Activated T-helper 1 cell treated with anti-CD3 and anti-CD28 coated beads, Interleukin-12 subunit alpha, Interleukin-12 subunit beta, Interleukin-2, Interleukin-4 antibody, amounts not matched to agents 30 ng/mL and 10 ng/mL and 1 ng/mL, durations not matched to agents 14 hours and 24 hours and 36 hours (primary cell): ENCODE data around the gene NAE1. TPM values are rescaled to one million over a fixed set of nuclear protein-coding genes. Genes with fewer than 3 reads are reported as not detected.
"Not testable (repeated sequence)": the region's sequence is repeated elsewhere in the genome, so short reads cannot be mapped to it uniquely, and the experiment has no call there.

ENCODE experiments used
- DNase-seq: peaks from one replicate; pipeline ENCODE4 v3.0.0; 2021; ENCODE audit warnings: low spot score
- H3K27ac Mint-ChIP-seq: one replicate; pipeline ENCODE4 v1.8.0; 2021; ENCODE audit warnings: mild to moderate bottlenecking, mixed read lengths
- H3K27me3 Mint-ChIP-seq: one replicate; pipeline ENCODE4 v1.8.0; 2022; ENCODE audit warnings: mild to moderate bottlenecking, moderate library complexity, mixed read lengths; ENCODE audit not compliant: insufficient read depth
- H3K36me3 Mint-ChIP-seq: one replicate; pipeline ENCODE4 v1.8.0; 2021; ENCODE audit warnings: low read depth, mixed read lengths
- H3K4me1 Mint-ChIP-seq: one replicate; pipeline ENCODE4 v1.8.0; 2021; ENCODE audit warnings: low read depth, mixed read lengths
- H3K4me3 Mint-ChIP-seq: one replicate; pipeline ENCODE4 v1.8.0; 2021; ENCODE audit warnings: mild to moderate bottlenecking, moderate library complexity, mixed read lengths
- H3K9me3 Mint-ChIP-seq: one replicate; pipeline ENCODE4 v1.8.0; 2021; ENCODE audit warnings: mixed read lengths
- intact Hi-C: fragments of 100-400 bp; cut with micrococcal nuclease; formaldehyde crosslinking; loops from one replicate; pipeline ENCODE4 v1.15.1; 2024
- total RNA-seq: library from RNA; stranded (reverse); gene quantifications from 2 replicates; pipeline ENCODE4 v1.2.3, GENCODE V29; 2022

Gene NAE1
- total RNA-seq, 1 donor from 2014 or later = 120 TPM

DNA sequence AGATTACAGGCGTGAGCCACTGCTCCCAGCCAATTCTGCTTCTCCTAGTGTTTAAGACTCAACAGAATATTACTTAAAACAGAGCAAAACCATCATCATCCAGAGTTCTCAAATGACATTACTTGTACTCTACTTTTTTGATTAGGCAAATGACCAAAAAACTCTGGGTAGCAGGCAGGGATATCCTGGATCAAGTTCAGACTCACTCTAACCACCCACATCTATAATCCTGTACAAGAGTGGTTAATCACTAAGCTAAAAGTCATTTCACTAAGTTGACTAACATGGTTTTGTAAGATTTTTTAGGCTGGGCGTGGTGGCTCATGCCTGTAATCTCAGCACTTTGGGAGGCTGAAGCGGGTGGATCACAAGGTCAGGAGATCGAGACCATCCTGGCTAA lies 6.8 kb downstream of the NAE1 start:
- H3K36me3 Mint-ChIP-seq = peaks cover 48% of the 10 kb centered on the region
- H3K4me3 Mint-ChIP-seq = no peak overlapping the region
- DNase-seq = no peak
- no peak overlapping the region for H3K27ac Mint-ChIP-seq
- intact Hi-C loops = no loop called here
- no peaks in the 10 kb centered on the region for H3K27me3 Mint-ChIP-seq
- H3K9me3 Mint-ChIP-seq = no peaks in the 10 kb centered on the region
- H3K4me1 Mint-ChIP-seq = peaks cover 17% of the 10 kb centered on the region

DNA sequence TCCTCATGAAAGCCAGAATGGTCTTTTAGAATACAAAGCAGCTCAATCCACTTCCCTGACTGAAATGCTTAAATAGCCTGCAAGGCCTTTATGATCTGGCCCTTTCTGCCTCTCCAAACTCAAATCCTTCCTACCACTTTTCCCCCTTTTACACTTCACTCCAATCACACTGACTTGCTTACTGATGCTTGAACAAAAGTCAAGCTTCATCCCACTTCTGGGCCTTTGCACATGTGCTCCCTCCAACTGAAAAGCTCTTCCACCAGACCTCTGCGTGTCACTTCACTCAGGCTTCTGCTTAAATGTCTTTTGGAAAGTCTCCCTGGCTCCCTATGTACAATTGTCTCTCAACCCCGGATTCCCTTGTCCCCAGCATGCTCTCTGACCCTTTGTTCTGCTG lies 16.0 kb downstream of the NAE1 start:
- Mint-ChIP-seq H3K4me1 (no peaks in the 10 kb centered on the region), H3K27ac (no peak overlapping the region), H3K9me3 (no peaks in the 10 kb centered on the region), H3K36me3 (peaks cover 45% of the 10 kb centered on the region), H3K27me3 (no peaks in the 10 kb centered on the region), H3K4me3 (no peak overlapping the region)
- DNase-seq = no peak
- intact Hi-C loops = no loop called here

DNA sequence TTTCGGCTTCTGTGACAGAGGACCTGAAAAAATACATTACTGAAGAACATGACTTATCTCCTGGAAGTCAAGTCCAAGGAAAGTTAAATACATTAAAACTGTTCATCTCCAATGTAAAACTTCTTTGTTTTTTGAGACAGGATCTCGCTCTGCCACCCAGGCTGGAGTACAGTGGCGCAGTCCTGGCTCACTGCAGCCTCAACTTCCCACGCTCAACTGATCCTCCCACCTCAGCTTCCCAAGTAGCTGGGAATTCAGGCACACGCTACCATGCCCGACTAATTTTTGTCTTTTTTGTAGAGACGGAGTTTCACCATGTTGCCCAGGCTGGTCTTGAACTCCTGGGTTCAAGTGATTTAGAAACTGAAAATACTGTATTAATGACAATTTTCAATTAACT lies 19.7 kb downstream of the NAE1 start:
- no peak overlapping the region for H3K4me3 Mint-ChIP-seq
- H3K4me1 Mint-ChIP-seq = no peaks in the 10 kb centered on the region
- H3K36me3 Mint-ChIP-seq = peaks cover 49% of the 10 kb centered on the region
- no peak for DNase-seq
- no peaks in the 10 kb centered on the region for H3K27me3 Mint-ChIP-seq
- no peak overlapping the region for H3K27ac Mint-ChIP-seq
- intact Hi-C loops = no loop called here
- H3K9me3 Mint-ChIP-seq = no peaks in the 10 kb centered on the region

DNA sequence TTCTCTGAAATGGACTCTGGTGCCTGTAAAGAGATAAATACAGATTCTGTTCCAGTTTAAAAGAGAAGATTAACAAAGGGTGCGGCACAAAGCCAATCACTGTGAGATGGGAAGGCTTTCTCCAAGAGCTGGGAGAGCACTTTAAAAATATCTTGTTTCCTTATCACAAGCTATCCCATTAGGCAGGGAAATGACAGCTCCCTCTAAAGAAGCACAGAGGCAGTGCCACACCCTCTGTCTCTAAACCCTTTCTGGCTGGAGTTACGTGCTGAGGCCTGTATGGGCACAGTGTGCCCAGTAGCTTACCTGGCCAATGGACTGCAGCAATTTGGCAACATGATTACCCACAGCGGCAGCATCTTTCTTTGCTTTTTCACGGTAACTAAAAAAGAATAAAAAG lies 20.4 kb downstream of the NAE1 start:
- H3K36me3 Mint-ChIP-seq = peaks cover 52% of the 10 kb centered on the region
- H3K4me3 Mint-ChIP-seq = no peak overlapping the region
- intact Hi-C loops = no loop called here
- H3K9me3 Mint-ChIP-seq = no peaks in the 10 kb centered on the region
- no peaks in the 10 kb centered on the region for H3K4me1 Mint-ChIP-seq
- no peak for DNase-seq
- H3K27me3 Mint-ChIP-seq = no peaks in the 10 kb centered on the region
- H3K27ac Mint-ChIP-seq = no peak overlapping the region

DNA sequence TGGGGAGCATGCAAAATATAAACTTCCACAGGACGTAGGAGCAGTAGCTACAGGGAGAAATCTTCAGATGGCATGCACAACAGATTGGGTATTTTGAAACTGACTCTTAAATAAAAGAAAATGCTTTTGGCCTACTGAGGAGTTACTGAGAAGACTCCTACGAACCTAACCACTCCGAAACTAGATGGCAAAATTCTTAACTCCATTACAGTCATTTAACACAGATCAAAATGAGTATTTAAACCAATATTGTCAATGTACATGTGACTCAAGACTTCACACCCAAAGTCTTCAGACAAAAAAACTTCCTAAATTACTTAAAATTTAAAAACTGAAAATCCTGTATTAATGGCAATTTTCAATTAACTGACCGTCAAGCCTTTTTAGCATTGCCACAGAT lies 21.0 kb downstream of the NAE1 start:
- Mint-ChIP-seq H3K36me3 (peaks cover 53% of the 10 kb centered on the region), H3K27ac (no peak overlapping the region), H3K4me3 (no peak overlapping the region)

DNA sequence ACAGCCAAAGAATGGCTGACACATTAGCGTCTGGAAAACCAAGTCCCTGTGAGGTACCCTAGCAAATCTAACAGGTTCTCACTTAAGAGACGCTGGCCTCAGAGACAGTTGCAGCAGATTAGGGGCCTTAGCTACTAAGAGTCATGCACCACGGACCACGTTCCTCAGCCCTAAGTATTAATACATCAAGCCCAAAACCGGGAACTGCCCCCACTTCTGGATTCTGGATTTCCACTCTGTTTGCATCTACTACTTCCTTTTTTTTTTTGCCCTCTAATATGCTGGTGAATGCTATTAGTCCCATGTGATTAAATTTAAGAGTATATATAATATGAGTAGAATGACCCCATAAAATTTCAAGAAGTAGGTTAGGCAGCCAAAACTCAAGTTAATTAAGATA lies 28.6 kb downstream of the NAE1 start:
- intact Hi-C loops = no loop called here

More for the DNA sequence above, 21.0 kb downstream of the NAE1 start:
- DNase-seq = no peak
- no peaks in the 10 kb centered on the region for H3K9me3 Mint-ChIP-seq
- intact Hi-C loops = no loop called here
- no peaks in the 10 kb centered on the region for H3K4me1 Mint-ChIP-seq
- H3K27me3 Mint-ChIP-seq = no peaks in the 10 kb centered on the region

DNA sequence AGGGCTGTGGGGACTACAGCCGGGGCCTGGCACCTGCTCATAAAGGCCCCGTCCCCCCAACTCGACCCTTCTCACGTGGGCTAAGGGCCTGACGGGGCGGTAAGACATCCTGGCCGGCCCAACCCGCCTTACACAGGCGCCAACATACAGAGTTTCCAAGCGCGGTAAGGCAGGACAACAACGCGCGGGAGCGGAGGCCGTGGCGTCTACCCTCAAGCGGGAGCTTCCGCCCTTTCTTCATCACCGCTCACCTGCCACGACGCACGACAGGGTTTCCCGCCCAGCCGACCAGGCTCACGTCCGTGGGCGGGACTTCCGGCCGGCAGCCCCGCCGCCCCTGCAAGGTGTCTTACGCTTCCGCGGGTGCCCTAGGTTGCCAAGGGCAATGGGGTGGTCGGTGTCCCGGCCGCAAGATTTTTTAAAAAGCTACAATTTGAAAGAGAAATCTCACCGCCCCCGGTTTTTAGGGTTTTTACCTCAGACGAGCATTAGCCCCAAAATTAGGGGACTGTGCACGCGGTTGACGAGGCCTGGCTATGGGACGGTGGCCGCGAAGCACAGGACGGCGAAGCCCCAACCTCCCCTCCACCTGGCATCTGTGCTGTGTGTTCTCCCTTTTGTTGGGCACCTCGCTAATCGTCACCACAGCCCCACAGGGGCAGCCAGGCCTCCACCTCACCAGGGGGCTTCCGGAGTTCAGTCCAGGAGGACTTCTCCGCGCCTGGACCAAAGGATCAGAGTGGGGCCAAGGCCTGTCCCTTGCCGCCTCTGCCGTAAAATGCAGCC lies 29.3 kb downstream of the NAE1 start, which contains the start of gene TERB1:
Gene TERB1 (minus strand): TSS at position 265 of the 786 bp plus-strand sequence. CDS start 4,786 bp downstream, outside the sequence.
- Mint-ChIP-seq H3K9me3 (no peaks in the 10 kb centered on the region), H3K36me3 (peaks cover 18% of the 10 kb centered on the region), H3K27ac (no peak within 1 kb of the TSS), H3K27me3 (no peaks in the 10 kb centered on the region), H3K4me3 (no peak within 1 kb of the TSS), H3K4me1 (no peaks in the 10 kb centered on the region)
- intact Hi-C loops = no loop called here
- DNase-seq = no peak

More for the DNA sequence above, 28.6 kb downstream of the NAE1 start:
- no peaks in the 10 kb centered on the region for H3K4me1 Mint-ChIP-seq
- H3K4me3 Mint-ChIP-seq = no peak overlapping the region
- no peak for DNase-seq
- no peaks in the 10 kb centered on the region for H3K9me3 Mint-ChIP-seq
- H3K27ac Mint-ChIP-seq = no peak overlapping the region
- H3K36me3 Mint-ChIP-seq = peaks cover 18% of the 10 kb centered on the region
- no peaks in the 10 kb centered on the region for H3K27me3 Mint-ChIP-seq

DNA sequence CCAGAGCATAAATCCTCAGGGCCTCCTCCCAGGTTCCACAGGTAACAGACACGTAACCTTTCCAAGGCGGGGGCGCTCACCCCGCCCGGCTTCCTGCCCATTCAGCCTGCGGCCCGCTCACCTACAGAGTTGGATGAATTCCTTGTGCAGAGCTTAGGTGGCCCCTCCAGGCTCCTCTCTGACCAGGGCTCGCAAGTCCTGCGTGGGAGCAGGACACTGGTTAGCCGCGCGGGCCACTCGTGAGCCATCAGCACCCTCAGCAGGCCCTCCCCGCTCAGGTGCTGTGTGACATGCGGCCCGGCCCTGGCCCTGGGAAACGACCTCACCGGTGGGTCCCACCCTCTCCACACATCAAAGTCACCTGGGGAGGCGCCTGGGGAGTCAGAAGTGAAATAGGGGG lies 29.9 kb downstream of the NAE1 start:
- Mint-ChIP-seq H3K4me3 (no peak overlapping the region), H3K27ac (no peak overlapping the region), H3K9me3 (no peaks in the 10 kb centered on the region), H3K27me3 (no peaks in the 10 kb centered on the region), H3K4me1 (no peaks in the 10 kb centered on the region), H3K36me3 (peaks cover 18% of the 10 kb centered on the region)
- intact Hi-C loops = no loop called here
- no peak for DNase-seq

DNA sequence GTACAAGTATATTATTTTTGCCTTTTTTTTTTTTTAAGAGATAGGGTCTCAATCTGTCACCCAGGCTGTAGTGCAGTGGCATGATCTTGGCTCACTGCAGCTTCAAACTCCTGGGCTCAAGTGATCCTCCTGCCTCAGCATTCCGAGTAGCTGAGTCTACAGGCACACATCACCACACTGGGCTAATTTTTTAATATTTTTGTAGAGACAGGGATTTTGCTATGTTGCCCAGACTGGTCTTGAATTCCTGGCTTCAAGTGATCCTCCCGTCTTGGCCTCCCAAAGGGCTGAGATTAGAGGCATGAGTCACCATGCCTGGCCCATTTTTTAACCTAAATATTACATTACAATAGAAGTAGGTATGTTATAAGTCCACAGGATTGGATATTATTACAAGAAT lies 32.6 kb downstream of the NAE1 start:
- Mint-ChIP-seq H3K4me1 (no peaks in the 10 kb centered on the region), H3K36me3 (no peaks in the 10 kb centered on the region), H3K9me3 (no peaks in the 10 kb centered on the region), H3K27ac (no peak overlapping the region), H3K27me3 (no peaks in the 10 kb centered on the region), H3K4me3 (no peak overlapping the region)
- intact Hi-C loops = no loop called here
- DNase-seq = no peak

DNA sequence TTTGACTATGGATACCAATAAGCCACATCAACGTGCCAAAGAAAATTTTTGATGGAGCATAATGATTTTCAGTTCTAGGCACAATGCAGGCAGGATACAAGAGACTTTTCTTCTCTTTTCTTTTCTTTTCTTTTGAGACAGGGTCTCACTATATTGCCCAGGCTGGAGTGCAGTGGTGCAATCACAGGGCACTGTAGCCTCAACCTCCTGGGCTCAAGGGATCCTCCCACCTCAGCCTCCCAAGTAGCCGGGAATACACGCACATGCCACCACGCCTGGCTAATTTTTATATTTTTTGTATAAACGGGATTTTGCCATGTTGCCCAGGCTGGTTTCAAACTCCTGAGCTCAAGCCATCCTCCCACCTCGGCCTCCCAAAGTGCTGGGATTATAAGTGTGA lies 36.8 kb downstream of the NAE1 start:
- H3K9me3 Mint-ChIP-seq, intact Hi-C loops, H3K4me3 Mint-ChIP-seq, H3K36me3 Mint-ChIP-seq, DNase-seq, H3K27ac Mint-ChIP-seq, H3K4me1 Mint-ChIP-seq: not testable (repeated sequence)
- peaks cover 15% of the 10 kb centered on the region for H3K27me3 Mint-ChIP-seq

DNA sequence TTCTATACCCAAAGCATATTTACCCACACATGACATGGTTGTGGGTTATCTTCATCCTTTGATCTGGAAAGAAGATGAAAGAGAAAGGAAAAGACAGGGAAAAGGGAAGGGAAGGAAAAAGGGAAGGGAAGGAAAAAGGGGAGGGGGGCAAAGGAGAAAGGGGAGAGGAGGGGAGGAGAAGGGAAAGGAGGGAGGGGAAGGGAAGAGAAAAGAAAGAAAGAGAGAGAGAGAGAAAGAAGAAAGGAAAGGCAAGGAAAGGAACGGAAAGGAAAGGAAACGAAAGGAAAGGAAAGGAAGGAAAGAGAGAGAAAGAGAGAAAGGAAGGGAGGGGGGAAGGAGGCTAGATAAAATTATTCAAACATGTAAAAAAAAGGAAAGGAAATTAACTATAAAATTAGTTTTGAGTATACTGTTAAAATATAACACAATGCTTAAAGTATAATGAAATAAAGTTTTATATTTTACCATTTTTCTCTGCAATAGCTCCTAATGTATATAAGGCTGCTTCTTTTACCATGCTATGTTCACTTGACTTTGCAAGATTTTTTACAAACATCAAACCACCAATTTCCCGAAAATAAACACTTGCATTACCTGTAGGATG lies 40.5 kb downstream of the NAE1 start:
- Mint-ChIP-seq H3K27ac (no peak overlapping the region), H3K27me3 (peaks cover 15% of the 10 kb centered on the region), H3K9me3 (no peaks in the 10 kb centered on the region), H3K36me3 (no peaks in the 10 kb centered on the region), H3K4me3 (no peak overlapping the region), H3K4me1 (no peaks in the 10 kb centered on the region)
- DNase-seq = no peak
- intact Hi-C loops = no loop called here

DNA sequence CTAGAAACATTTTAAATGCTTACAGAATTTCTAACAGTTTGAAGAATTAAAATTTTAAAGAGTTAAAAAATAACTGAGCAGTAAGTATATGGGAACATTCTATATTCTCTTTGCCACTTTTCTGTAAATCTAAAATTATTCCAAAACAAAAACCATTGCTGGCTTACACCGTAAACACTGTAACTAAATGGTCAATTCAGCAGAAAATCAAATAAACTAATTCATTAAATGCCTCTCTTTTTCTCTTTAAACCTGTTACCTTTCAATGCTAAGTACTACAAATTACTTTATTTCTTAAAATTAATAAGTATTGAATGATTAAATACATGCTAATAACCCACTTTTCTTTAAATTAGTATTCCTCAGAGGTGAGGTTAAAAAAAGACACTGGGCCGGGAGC lies 43.3 kb downstream of the NAE1 start:
- no peaks in the 10 kb centered on the region for H3K9me3 Mint-ChIP-seq
- intact Hi-C loops = no loop called here
- no peak for DNase-seq
- H3K4me1 Mint-ChIP-seq = no peaks in the 10 kb centered on the region
- peaks cover 15% of the 10 kb centered on the region for H3K27me3 Mint-ChIP-seq
- H3K27ac Mint-ChIP-seq = no peak overlapping the region
- no peak overlapping the region for H3K4me3 Mint-ChIP-seq
- no peaks in the 10 kb centered on the region for H3K36me3 Mint-ChIP-seq

DNA sequence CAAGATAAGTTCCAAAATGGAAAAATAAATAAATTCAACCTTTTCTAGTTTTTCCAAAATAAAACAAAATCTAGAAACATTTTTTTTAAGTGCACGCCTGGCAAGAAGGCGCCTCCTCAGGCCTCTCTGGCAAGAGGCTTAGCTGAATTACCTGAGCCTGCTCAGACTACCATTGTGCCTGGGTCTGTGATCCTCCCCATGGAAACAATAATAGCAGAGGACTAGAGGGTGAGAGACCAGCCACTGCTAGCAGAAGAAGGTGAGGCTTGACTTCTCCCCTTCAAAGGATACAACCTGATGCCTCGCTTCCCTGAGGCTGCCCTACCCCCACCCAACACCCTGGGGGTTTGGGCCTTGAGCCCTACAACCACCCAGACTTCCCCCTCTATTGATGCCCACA lies 44.2 kb downstream of the NAE1 start:
- H3K27ac Mint-ChIP-seq = no peak overlapping the region

More for the DNA sequence above, 44.2 kb downstream of the NAE1 start:
- Mint-ChIP-seq H3K9me3 (no peaks in the 10 kb centered on the region), H3K4me3 (no peak overlapping the region), H3K4me1 (no peaks in the 10 kb centered on the region), H3K36me3 (no peaks in the 10 kb centered on the region), H3K27me3 (peaks cover 11% of the 10 kb centered on the region)
- DNase-seq = no peak
- intact Hi-C loops = no loop called here
